ENCODE data around the gene LAIR1.
"Not testable (repeated sequence)": the region's sequence is repeated elsewhere in the genome, so short reads cannot be mapped to it uniquely, and the experiment has no call there.

DNA sequence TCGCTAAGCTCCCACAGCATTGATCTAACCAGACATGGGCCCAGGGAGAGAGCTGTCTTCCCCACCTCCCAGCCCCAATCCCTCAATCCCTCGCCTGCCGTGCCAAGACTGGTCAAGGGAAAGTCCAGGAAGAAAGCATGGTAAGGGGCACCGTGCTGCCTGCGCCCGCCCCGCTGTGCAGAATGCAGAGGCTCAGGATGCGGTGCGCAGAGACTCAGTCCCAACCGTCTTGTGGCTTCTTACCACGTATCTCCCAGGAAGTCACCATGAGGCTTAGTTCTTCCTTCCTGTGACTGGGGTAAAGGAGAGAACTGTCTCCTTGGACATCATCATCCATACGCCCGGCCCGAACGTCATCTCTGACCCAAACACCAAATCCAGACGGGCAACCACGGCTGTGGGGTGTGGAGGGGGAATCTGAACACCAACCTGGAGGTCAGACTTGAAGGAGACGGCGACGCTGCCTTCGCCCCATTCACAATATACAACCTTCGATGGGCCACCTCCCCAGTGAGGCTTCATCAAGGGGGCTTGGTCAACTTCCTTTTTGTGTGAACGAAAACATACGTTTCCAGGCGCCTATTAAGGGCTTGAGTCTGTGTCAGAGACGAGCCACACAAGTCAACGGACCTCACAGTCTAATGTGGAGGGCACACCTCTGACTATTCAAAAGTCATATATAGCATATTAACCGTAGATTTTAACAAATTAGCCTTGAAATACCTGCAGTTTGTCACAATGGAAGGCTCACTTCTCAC is 10.6 kb upstream of the LAIR1 start:
- TF ChIP-seq, protein P1, sequence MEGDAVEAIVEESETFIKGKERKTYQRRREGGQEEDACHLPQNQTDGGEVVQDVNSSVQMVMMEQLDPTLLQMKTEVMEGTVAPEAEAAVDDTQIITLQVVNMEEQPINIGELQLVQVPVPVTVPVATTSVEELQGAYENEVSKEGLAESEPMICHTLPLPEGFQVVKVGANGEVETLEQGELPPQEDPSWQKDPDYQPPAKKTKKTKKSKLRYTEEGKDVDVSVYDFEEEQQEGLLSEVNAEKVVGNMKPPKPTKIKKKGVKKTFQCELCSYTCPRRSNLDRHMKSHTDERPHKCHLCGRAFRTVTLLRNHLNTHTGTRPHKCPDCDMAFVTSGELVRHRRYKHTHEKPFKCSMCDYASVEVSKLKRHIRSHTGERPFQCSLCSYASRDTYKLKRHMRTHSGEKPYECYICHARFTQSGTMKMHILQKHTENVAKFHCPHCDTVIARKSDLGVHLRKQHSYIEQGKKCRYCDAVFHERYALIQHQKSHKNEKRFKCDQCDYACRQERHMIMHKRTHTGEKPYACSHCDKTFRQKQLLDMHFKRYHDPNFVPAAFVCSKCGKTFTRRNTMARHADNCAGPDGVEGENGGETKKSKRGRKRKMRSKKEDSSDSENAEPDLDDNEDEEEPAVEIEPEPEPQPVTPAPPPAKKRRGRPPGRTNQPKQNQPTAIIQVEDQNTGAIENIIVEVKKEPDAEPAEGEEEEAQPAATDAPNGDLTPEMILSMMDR (IDR thresholded peaks at IDR 0.05), result not testable (repeated sequence)
- TF ChIP-seq POLR2A (IDR thresholded peaks at IDR 0.05), result not testable (repeated sequence)

All from adrenal gland (tissue), 5 donors.